Parathyroid adenoma (tissue), 2 donors: ENCODE measurements around the gene FBXO8.
"Not testable (repeated sequence)": the region's sequence is repeated elsewhere in the genome, so short reads cannot be mapped to it uniquely, and the experiment has no call there.

ENCODE experiments used
- H2AFZ ChIP-seq: fragments of 300-600 bp; sonication (generic); one replicate; pipeline ENCODE4 v1.7.0; 2017; ENCODE audit warnings: antibody characterized with exemption, mild to moderate bottlenecking
- H3K27ac ChIP-seq: fragments of 300-600 bp; sonication (generic); one replicate; pipeline ENCODE4 v1.7.0; 2017
- H3K27me3 ChIP-seq: fragments of 300-600 bp; sonication (generic); one replicate; pipeline ENCODE4 v1.7.0; 2017; ENCODE audit warnings: low read length; ENCODE audit not compliant: control insufficient read depth, insufficient read depth
- H3K36me3 ChIP-seq: fragments of 300-600 bp; sonication (generic); one replicate; pipeline ENCODE4 v1.7.0; 2017; ENCODE audit warnings: low read length; ENCODE audit not compliant: control insufficient read depth, insufficient read depth
- H3K4me1 ChIP-seq: fragments of 300-600 bp; sonication (generic); one replicate; pipeline ENCODE4 v1.7.0; 2017; ENCODE audit warnings: control low read depth
- H3K4me2 ChIP-seq: fragments of 300-600 bp; sonication (generic); one replicate; pipeline ENCODE4 v1.7.0; 2017; ENCODE audit warnings: low read length
- H3K4me3 ChIP-seq: fragments of 300-600 bp; sonication (generic); one replicate; pipeline ENCODE4 v1.7.0; 2017; ENCODE audit warnings: low read depth, low read length
- H3K79me2 ChIP-seq: fragments of 300-600 bp; sonication (generic); one replicate; pipeline ENCODE4 v1.7.0; 2017; ENCODE audit warnings: control low read depth
- H3K9ac ChIP-seq: fragments of 300-600 bp; sonication (generic); one replicate; pipeline ENCODE4 v1.7.0; 2017; ENCODE audit warnings: mild to moderate bottlenecking
- H3K9me3 ChIP-seq: fragments of 300-600 bp; sonication (generic); one replicate; pipeline ENCODE4 v1.7.0; 2017; ENCODE audit warnings: low read length; ENCODE audit not compliant: control insufficient read depth
- CTCF ChIP-seq: fragments of 300-600 bp; sonication (generic); IDR thresholded peaks from one replicate; pipeline ENCODE4 v1.7.0; 2017; ENCODE audit warnings: antibody characterized with exemption, mild to moderate bottlenecking
- donor health status: primary hyperparathyroidism.

Gene FBXO8

GRCh38 chr4:174262624-174263444 lies 20.6 kb downstream of the FBXO8 start:
- no peak for TF ChIP-seq CTCF
- Histone ChIP-seq H3K4me3 (no peak overlapping the region), H3K4me1 (no peaks in the 10 kb centered on the region)

GRCh38 chr4:174261432-174261831 lies 22.0 kb downstream of the FBXO8 start:
- H3K79me2 ChIP-seq, H3K27ac ChIP-seq, H3K4me2 ChIP-seq, H3K9me3 ChIP-seq, H3K4me1 ChIP-seq, H3K4me3 ChIP-seq, H3K9ac ChIP-seq, H3K27me3 ChIP-seq, H3K36me3 ChIP-seq, H2AFZ ChIP-seq: not testable (repeated sequence)

More at GRCh38 chr4:174262624-174263444, 20.6 kb downstream of the FBXO8 start:
- no peaks in the 10 kb centered on the region for H3K9me3 ChIP-seq
- H3K27me3 ChIP-seq, result no peaks in the 10 kb centered on the region
- H3K36me3 ChIP-seq, result no peaks in the 10 kb centered on the region
- no peak overlapping the region for H3K4me2 ChIP-seq
- H3K9ac ChIP-seq, result no peak overlapping the region
- H2AFZ ChIP-seq, result no peak overlapping the region
- H3K27ac ChIP-seq, result no peak overlapping the region
- H3K79me2 ChIP-seq, result peaks cover 2% of the 10 kb centered on the region

- Histone ChIP-seq H3K79me2 (no peaks in the 10 kb centered on the region), H3K4me1 (no peaks in the 10 kb centered on the region), H3K4me2 (no peak overlapping the region), H3K36me3 (peaks cover 2% of the 10 kb centered on the region), H3K4me3 (no peak overlapping the region), H3K27me3 (no peaks in the 10 kb centered on the region), H3K9me3 (no peaks in the 10 kb centered on the region), H3K27ac (no peak overlapping the region), H3K9ac (no peak overlapping the region), H2AFZ (no peak overlapping the region)
- TF ChIP-seq CTCF, result no peak
Observed at GRCh38 chr4:174260099-174260498, 23.4 kb downstream of the FBXO8 start.

- H3K27ac ChIP-seq, result no peak overlapping the region
- H3K9me3 ChIP-seq, result no peaks in the 10 kb centered on the region
- no peak for TF ChIP-seq CTCF
- no peak overlapping the region for H3K4me3 ChIP-seq
- no peaks in the 10 kb centered on the region for H3K27me3 ChIP-seq
- H3K79me2 ChIP-seq, result no peaks in the 10 kb centered on the region
- no peak overlapping the region for H3K9ac ChIP-seq
- no peak overlapping the region for H3K4me2 ChIP-seq
- H3K36me3 ChIP-seq, result peaks cover 2% of the 10 kb centered on the region
- no peak overlapping the region for H2AFZ ChIP-seq
- H3K4me1 ChIP-seq, result no peaks in the 10 kb centered on the region
Observed at GRCh38 chr4:174259580-174259979, 23.9 kb downstream of the FBXO8 start.

- Histone ChIP-seq H3K4me2 (no peak overlapping the region), H3K9ac (no peak overlapping the region), H3K27me3 (no peaks in the 10 kb centered on the region), H3K27ac (no peak overlapping the region), H3K9me3 (no peaks in the 10 kb centered on the region), H2AFZ (no peak overlapping the region), H3K4me1 (no peaks in the 10 kb centered on the region), H3K36me3 (peaks cover 2% of the 10 kb centered on the region), H3K79me2 (no peaks in the 10 kb centered on the region), H3K4me3 (no peak overlapping the region)
- TF ChIP-seq CTCF, result no peak
Observed at GRCh38 chr4:174256277-174256713, 27.2 kb downstream of the FBXO8 start.
